Rectal smooth muscle tissue (tissue), 1 donor: ENCODE measurements around the gene DMD.

Experiments
- H3K27ac ChIP-seq: one replicate; pipeline ENCODE4 v1.7.0; 2013; ENCODE audit warnings: low read depth, low read length, inconsistent platforms
- H3K27me3 ChIP-seq: one replicate; pipeline ENCODE4 v1.7.0; 2013; ENCODE audit warnings: low read length; ENCODE audit not compliant: control insufficient read depth, insufficient read depth
- H3K36me3 ChIP-seq: one replicate; pipeline ENCODE4 v1.7.0; 2013; ENCODE audit warnings: low read length; ENCODE audit not compliant: control insufficient read depth, insufficient read depth
- H3K4me1 ChIP-seq: one replicate; pipeline ENCODE4 v1.7.0; 2013; ENCODE audit warnings: low read length; ENCODE audit not compliant: control insufficient read depth, insufficient read depth
- H3K4me3 ChIP-seq: one replicate; pipeline ENCODE4 v1.7.0; 2013; ENCODE audit warnings: low read length
- H3K9ac ChIP-seq: one replicate; pipeline ENCODE4 v1.7.0; 2013; ENCODE audit warnings: low read length

Gene DMD

DNA sequence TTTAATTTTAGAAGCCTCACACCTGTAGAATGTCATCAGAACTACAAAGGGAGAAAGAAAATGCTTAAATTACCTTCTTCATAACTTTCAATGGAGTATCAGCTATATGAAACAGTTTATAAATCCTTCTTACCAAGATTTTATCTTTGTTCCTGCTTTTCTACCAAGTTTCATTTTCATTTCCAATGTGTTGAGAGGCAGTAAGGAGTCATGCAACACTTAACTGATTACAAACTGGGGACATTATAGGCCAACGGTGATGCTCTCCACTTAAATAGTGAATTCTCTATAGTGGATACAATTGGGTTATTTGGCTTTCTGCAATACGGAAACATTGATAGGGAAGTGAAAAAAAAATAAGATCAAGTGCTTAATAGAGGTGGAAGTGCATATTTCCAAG, 1994.3 kb downstream of the DMD start:
- H3K36me3 ChIP-seq: no peaks in the 10 kb centered on the region
- H3K4me1 ChIP-seq: peaks cover 5% of the 10 kb centered on the region
- H3K9ac ChIP-seq: no peak overlapping the region
- no peaks in the 10 kb centered on the region for H3K27me3 ChIP-seq
- H3K4me3 ChIP-seq: no peak overlapping the region
- H3K27ac ChIP-seq: no peak overlapping the region

DNA sequence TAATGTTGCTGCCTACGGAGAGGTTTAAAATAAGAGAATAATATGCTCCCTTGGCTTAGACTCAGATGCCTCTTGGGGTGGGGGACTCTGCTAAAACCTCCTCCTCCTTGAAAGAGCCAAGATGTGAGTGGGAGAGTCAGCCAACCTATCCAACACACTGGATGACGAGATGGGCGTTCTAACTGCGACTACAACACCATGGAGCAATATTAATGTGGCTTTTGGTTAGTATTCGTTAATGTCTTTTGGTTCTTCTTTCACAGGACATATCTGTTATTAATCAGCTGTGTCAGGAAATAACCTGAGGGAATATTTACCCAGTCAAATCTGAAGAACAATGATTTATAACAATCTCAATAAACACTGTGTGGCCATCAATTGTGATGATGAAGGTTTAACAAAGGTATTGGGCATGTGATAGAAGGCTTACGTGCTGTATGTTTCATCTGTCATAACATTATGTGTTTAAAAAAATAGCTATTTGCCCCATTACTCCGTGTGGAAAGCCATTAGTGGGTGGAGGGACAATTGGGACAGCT, 1996.0 kb downstream of the DMD start:
- Histone ChIP-seq H3K36me3 (no peaks in the 10 kb centered on the region), H3K4me1 (peaks cover 5% of the 10 kb centered on the region), H3K27me3 (no peaks in the 10 kb centered on the region), H3K27ac (no peak overlapping the region), H3K9ac (no peak overlapping the region), H3K4me3 (no peak overlapping the region)

DNA sequence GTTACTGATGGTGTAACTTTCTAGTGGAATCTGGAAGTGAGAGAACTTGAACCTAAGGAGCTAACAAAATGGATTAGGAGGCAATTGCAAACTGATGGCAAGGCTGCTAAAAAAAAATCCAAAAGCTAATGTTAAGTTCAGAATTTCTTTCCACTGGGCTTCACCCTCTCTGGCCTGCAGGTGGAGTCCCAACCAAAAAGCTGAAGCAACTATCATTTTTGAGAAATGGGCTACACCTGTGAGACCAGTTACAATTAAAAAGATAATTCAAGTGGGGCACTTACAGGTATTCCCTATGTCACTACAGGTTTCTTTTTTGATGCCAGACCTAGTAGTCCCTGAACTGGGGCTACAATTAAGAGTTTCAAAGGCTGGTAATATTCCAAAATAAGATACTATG, 1997.4 kb downstream of the DMD start:
- Histone ChIP-seq H3K27me3 (no peaks in the 10 kb centered on the region), H3K4me3 (no peak overlapping the region), H3K9ac (no peak overlapping the region), H3K36me3 (no peaks in the 10 kb centered on the region), H3K4me1 (peaks cover 5% of the 10 kb centered on the region), H3K27ac (no peak overlapping the region)

DNA sequence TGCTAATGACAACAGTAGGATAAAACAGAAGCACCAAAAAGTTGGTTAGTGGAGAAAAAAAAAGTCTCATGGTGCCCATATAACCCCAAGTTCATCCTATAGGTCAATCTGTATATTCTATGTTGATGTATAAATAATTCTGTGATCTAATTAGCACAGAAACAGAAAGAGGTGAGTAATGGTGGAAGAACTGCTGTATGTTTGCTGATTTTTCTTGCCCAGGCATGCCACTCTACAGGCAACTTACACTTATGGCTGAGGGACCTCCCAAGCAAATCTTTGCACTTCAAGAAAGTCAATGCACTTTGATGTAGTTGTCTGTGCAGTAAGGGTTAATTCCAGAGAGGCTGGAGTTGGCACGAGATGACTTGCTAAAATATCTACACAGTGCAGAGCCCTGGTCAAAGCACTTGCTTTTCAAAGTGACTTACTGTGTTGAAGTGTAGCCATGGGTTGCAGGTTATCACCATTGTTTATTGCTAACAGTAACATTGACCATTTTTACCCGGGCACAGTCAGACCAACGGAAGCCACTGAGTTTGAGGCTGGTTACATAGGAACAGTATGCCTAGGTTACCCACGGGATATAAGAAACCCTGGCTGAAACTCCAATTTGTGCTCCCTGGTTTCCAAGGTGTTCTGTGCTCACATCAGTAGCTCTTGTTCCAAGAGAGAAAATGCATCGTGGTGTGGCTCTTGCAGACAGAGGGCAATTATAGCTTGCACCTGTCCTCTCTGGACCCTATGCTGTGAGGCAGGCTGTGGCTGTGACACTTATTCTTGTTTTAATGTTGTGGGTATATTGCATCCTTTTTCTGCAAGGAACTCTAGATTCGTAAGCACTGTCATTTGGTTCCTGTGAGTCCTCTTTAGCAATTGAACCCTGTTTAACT, 1998.2 kb downstream of the DMD start:
- peaks cover 5% of the 10 kb centered on the region for H3K4me1 ChIP-seq
- no peak overlapping the region for H3K27ac ChIP-seq
- no peaks in the 10 kb centered on the region for H3K36me3 ChIP-seq

DNA sequence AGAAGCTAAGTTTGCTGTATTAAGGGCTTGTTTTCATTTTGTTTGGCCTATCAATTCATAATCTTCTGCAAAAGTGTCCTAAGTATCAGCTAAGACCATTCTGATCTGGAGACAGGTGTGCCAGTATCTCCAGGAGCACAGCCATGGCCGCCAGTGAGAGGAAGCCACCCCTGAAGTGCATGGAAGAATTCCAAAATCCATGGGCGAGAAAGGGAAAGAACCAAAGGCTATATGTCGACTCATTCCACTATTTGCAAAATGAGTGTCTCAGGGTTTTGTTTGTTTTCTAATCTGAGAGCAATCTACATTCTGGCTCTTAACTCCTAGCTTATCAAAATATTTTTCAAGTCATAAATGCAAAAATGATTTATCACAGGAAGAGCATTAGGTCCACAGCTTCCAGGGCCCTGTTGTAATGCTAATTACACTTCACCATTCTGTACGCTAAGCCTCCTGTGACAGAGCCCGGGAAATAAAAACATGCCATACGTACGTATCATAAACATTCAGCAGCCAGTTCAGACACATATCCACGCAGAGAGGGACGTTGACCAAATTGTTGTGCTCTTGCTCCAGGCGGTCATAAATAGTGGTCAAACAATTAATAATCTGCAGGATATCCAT, 2002.2 kb downstream of the DMD start:
- H3K9ac ChIP-seq: no peak overlapping the region
- no peaks in the 10 kb centered on the region for H3K36me3 ChIP-seq
- H3K4me1 ChIP-seq: peaks cover 5% of the 10 kb centered on the region
- no peaks in the 10 kb centered on the region for H3K27me3 ChIP-seq
- no peak overlapping the region for H3K27ac ChIP-seq
- H3K4me3 ChIP-seq: no peak overlapping the region

More for the DNA sequence above, 1998.2 kb downstream of the DMD start:
- Histone ChIP-seq H3K4me3 (no peak overlapping the region), H3K9ac (no peak overlapping the region), H3K27me3 (no peaks in the 10 kb centered on the region)

DNA sequence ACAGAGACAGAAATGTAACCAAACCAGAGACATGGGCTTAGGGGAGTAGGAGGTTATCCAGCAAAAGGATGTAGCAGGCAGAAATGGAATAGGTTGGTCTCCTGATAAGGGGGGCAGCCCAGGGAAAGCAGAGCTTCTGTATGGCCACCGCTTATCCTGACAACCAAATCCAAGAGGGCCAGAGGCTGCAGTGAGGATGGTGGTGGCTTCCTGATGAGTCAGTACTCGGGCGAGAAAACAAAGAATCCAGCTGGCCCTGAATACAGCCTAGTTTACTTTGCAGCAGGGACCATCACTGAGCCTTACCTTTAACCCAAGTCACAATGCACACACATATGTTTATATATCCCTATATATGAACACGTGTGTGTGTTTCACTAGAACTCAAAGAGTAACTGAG, 2009.8 kb downstream of the DMD start:
- H3K9ac ChIP-seq: no peak overlapping the region
- H3K4me1 ChIP-seq: no peaks in the 10 kb centered on the region
- no peak overlapping the region for H3K27ac ChIP-seq
- no peaks in the 10 kb centered on the region for H3K27me3 ChIP-seq
- no peaks in the 10 kb centered on the region for H3K36me3 ChIP-seq
- no peak overlapping the region for H3K4me3 ChIP-seq

DNA sequence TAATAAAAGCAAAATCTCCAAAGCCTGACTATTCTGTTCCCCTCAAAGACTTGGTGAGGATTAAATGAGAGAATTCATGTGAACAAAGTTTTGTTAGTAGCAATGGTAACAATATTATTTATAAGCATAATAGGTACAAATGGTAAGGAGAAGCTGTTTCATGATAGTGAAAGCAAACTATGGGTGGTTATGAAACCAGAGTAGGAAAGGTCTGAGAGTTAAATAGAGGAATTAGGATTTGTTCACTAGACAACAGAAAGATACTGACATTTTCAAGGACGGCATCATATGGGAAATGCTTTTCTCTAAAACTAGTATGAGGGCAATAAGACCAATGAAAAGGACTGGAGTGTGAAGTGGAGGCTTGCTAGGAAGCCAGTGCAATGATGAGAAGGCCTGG, 2010.9 kb downstream of the DMD start:
- no peaks in the 10 kb centered on the region for H3K36me3 ChIP-seq
- H3K4me3 ChIP-seq: no peak overlapping the region
- no peaks in the 10 kb centered on the region for H3K4me1 ChIP-seq
- H3K27ac ChIP-seq: no peak overlapping the region
- no peak overlapping the region for H3K9ac ChIP-seq
- no peaks in the 10 kb centered on the region for H3K27me3 ChIP-seq

DNA sequence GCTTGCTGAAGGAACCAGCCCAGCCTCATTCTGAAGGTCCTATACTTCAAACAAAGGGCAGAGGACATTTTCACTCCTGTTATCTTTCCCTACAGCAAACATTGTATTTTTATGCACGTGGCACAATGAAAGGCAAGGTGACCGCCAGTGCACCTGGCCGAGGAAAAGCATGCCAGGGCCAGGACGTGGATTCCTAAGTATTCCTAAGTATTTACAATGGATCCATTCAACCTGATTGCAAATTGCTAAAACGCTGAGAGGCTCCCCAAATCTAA, 2011.6 kb downstream of the DMD start:
- Histone ChIP-seq H3K27ac (no peak overlapping the region), H3K9ac (no peak overlapping the region), H3K4me1 (no peaks in the 10 kb centered on the region), H3K4me3 (no peak overlapping the region), H3K27me3 (no peaks in the 10 kb centered on the region), H3K36me3 (no peaks in the 10 kb centered on the region)

DNA sequence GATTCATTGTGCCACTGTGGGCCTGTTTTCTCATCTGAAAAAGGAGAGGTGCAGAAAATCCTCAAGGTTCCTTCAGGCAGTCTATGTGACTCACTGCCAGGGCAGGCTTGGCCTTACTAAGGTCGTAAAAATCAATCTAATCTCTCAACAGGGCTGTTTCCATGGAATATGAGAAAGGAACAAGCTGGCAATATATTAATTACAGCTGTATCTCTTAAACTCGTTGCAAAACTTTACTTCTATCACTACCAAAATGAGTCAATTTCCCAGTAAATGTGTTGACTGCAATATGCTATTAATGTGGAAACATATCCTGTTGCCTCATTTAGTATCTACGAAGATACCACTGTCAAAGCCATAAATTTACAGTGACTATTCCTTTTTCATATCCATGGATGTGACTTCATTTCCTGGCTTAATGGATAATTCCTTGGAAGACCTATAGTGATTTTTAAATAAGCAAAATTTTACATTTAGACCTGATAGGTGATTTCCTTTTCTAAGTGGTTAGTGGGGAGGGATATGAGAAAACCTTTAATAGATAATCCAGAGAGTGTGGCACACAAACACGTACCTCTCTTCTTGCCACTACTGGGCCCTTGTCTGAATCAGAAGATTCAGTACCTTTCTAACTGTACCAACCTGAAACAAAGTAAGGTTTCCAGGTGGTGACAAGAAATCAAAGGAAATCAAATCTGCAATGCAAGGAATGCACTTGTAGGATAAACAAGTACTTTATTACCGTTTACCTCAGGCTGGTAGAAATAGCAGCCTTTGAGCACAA, 2012.1 kb downstream of the DMD start:
- Histone ChIP-seq H3K27me3 (no peaks in the 10 kb centered on the region), H3K27ac (no peak overlapping the region), H3K4me3 (no peak overlapping the region), H3K9ac (no peak overlapping the region), H3K36me3 (no peaks in the 10 kb centered on the region), H3K4me1 (no peaks in the 10 kb centered on the region)

DNA sequence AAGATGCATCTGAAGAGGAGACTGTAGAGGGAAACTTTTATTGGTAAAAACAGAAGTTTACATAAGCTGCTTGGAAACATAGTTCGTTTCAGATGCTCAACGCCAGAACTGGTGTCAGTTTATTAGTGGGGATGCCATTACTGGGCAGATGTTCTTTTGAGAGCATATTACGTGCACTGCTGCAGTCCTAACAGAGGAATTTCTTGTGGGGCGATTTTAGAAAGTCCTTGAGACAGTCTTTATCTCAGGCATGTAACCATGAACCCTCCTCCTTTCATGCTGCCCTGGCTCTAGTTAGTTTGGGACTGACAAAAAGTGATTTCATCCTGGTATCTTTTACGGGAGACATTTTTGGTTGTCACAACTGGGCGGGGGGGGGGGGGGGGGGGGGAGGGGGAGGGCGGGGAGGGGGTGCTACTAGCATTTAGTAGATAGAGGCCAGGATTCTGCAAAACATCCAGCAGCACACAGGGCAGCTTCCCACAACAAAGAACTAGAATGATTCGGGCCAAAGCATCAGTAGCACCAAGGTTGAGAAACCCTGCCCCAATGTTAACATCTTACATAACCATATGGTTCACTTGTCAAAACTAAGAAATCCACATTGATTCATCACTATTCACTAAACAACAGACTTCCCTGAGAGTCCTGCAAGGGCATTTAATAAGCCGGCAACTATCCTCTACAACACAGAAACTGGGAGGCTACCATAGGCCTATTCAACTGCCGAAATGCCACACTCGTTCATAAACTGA, 2021.0 kb downstream of the DMD start:
- Histone ChIP-seq H3K36me3 (no peaks in the 10 kb centered on the region), H3K27me3 (no peaks in the 10 kb centered on the region), H3K27ac (no peak overlapping the region), H3K4me3 (no peak overlapping the region), H3K4me1 (no peaks in the 10 kb centered on the region), H3K9ac (no peak overlapping the region)

DNA sequence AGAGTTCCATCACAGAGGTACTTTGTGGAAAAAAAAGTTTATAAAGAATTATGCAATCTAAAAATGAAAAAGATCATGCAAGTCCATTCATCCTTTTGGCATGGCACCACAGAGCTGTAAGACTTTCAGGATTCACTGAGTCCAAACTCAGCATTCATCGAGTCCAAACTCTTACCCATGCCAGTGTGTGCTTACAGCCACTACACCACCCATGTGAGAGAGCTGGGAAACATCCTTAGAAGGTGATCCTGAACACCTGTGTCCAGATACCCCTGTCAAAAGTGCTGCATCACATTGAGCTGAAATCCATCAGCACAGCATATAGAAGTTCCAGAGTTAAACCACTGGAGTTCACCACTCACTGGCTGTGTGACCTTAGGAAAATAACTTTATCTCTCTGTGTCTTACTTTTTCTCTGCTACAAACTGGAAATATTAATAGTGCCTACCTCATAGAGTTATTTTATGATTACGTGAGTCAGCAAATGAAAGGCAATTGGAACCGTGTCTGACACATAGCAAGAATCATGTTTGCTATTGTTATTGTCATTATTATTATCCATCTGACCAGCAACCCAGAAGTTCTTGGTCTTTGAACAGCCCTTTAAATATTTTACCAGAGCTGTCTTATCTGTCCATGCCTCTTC, 2024.5 kb downstream of the DMD start:
- H3K9ac ChIP-seq: no peak overlapping the region
- no peaks in the 10 kb centered on the region for H3K27me3 ChIP-seq
- H3K4me3 ChIP-seq: no peak overlapping the region
- H3K4me1 ChIP-seq: no peaks in the 10 kb centered on the region
- H3K36me3 ChIP-seq: no peaks in the 10 kb centered on the region
- no peak overlapping the region for H3K27ac ChIP-seq
